ENCODE data around the gene PSTPIP2. TPM values are rescaled to one million over a fixed set of nuclear protein-coding genes. Genes with fewer than 3 reads are reported as not detected.

The PSTPIP2 gene
- total RNA-seq, 1 donor from 2014 or later = 11.5 TPM

DNA sequence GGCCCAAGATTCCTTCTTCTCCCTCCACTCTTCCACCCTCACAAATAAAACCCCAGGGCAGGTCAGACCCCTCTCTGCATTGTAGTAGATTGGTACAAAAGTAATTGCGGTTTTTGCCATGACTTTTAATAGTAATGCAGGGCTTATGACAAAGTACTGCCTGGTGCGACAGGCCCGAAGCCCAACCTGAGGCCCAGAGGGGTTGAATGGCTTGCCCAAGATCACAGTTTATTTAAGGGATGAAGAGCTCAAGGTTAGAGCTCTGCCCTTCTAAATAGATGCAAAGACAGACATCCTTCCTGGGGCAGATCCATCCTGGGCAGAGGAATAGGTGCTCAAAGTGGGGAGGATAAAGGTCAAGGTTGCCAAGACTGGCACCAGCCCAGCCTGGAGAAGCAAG, 899 bp upstream of the PSTPIP2 start:
- Histone ChIP-seq H3K36me3 (peaks cover 7% of the 10 kb centered on the region), H3K9me3 (no peaks in the 10 kb centered on the region), H3K4me3 (no peak overlapping the region), H3K4me1 (peaks cover 40% of the 10 kb centered on the region), H3K27ac (no peak overlapping the region), H3K27me3 (ENCODE audit: low read depth) (no peaks in the 10 kb centered on the region)
- ATAC-seq = no peak
- DNase-seq = no peak
- TF ChIP-seq, protein P1, sequence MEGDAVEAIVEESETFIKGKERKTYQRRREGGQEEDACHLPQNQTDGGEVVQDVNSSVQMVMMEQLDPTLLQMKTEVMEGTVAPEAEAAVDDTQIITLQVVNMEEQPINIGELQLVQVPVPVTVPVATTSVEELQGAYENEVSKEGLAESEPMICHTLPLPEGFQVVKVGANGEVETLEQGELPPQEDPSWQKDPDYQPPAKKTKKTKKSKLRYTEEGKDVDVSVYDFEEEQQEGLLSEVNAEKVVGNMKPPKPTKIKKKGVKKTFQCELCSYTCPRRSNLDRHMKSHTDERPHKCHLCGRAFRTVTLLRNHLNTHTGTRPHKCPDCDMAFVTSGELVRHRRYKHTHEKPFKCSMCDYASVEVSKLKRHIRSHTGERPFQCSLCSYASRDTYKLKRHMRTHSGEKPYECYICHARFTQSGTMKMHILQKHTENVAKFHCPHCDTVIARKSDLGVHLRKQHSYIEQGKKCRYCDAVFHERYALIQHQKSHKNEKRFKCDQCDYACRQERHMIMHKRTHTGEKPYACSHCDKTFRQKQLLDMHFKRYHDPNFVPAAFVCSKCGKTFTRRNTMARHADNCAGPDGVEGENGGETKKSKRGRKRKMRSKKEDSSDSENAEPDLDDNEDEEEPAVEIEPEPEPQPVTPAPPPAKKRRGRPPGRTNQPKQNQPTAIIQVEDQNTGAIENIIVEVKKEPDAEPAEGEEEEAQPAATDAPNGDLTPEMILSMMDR (IDR thresholded peaks at IDR 0.05) = no peak
- intact Hi-C loops (cut with DNase I) = no loop called here

DNA sequence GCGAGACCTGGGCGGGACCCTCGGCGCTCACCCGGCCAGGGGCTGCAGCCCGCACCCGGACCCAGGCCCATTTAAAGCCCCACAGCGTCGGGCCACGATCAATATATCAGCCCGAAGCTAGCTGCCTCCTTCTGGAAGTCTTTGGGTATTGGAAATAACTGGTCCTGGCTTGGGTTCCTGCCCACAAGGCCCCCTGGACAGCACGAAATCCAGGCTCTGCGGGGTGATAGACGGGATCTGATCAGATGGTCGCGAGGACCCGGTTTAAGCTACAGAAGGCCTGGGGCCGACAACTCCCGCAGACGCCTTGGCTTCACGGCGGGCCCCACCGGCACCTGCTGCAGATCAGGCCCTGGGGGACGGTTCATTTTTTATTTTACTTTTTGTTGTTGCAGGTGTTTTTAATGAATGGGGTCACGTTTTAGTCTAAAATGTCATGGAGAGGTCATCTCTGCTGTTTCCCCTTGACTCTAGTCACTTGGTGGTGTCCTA, 362 bp upstream of the PSTPIP2 start:
- peaks cover 40% of the 10 kb centered on the region for H3K4me1 ChIP-seq
- H3K4me3 ChIP-seq = peak overlapping the region; percentile 73
- peak overlapping the region; percentile 69 for H3K27ac ChIP-seq
- TF ChIP-seq, protein P1 (IDR thresholded peaks at IDR 0.05) = peak; percentile 9
- no peak for DNase-seq
- H3K36me3 ChIP-seq = peaks cover 2% of the 10 kb centered on the region
- intact Hi-C loops (cut with DNase I) = no loop called here
- H3K27me3 ChIP-seq (ENCODE audit: low read depth) = no peaks in the 10 kb centered on the region
- H3K9me3 ChIP-seq = no peaks in the 10 kb centered on the region
- ATAC-seq = peak in 1 of 2 donors; percentile 1

DNA sequence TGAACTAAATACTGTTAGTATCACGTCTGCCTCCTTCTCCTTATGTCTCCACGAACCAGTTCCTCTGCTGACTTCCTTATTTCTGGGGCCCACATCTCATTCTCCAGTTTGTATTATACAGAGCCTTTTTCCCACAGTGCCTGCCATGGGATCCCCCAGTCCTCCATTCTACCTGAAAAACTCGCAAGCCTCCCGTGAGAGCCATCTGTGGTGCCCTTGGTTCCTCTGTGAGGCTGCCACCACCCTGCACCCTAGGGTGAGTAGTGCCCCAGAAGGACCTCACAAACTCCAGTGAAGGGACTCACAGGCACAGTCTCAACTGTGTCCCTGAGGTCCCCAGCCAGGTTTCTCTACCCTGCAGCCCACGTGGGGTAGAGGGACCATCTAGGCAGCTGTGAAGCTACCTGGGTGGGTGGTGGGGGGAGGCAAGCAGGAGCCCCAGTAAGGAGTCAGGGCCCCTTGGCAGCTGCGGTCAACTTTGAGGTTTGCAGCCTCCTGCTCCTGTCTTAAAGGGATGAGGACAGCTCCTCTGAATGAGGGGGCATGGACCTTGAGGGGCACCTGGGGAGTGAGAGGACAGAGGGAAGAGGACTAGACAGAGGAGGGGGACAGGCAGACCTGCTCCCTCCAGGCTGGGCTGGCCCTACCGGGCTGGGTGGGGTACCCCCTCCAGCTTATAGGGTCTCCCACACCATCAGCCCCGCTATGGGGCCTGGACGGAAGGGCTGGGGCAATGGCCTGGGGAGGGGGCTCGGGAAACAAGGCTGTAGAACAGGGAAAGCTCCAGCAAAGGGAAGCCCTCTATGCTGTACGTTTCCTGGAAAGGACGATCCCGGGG, 1.0 kb downstream of the PSTPIP2 start:
- Histone ChIP-seq H3K4me1 (peaks cover 40% of the 10 kb centered on the region), H3K4me3 (peak overlapping the region; percentile 73)
- intact Hi-C loops (cut with DNase I) = no loop called here

DNA sequence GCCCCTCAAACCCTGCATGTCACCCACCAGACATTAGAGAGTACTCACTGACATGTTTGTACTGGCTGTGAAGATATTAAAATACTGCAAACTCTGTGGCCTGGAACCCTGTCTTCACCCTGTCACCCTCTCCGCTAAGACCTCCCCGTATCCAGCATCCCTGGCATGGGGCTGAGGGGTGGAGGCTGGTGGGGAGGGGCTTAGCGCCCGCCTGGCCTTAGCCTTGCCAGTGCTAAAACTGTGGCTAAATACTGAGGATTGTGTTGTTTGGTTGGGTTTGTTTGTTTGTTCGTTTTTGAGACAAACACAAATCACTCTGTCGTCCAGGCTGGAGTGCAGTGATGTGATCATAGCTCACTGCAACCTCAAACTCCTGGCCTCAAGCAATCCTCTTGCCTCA, 1.8 kb downstream of the PSTPIP2 start:
- no peak overlapping the region for H3K27ac ChIP-seq
- intact Hi-C loops (cut with DNase I) = no loop called here
- H3K27me3 ChIP-seq (ENCODE audit: low read depth) = no peaks in the 10 kb centered on the region
- no peaks in the 10 kb centered on the region for H3K9me3 ChIP-seq
- DNase-seq (no peak), ATAC-seq (no peak)
- peaks cover 40% of the 10 kb centered on the region for H3K4me1 ChIP-seq
- H3K36me3 ChIP-seq = no peaks in the 10 kb centered on the region
- H3K4me3 ChIP-seq = no peak overlapping the region
- TF ChIP-seq, protein P1 (IDR thresholded peaks at IDR 0.05) = no peak

More for the DNA sequence above, 1.0 kb downstream of the PSTPIP2 start:
- Histone ChIP-seq H3K36me3 (no peaks in the 10 kb centered on the region), H3K27ac (peak overlapping the region; percentile 69), H3K27me3 (ENCODE audit: low read depth) (no peaks in the 10 kb centered on the region), H3K9me3 (no peaks in the 10 kb centered on the region)
- TF ChIP-seq, protein P1 (IDR thresholded peaks at IDR 0.05) = no peak
- DNase-seq (no peak), ATAC-seq (peak; percentile 28 to 48)

DNA sequence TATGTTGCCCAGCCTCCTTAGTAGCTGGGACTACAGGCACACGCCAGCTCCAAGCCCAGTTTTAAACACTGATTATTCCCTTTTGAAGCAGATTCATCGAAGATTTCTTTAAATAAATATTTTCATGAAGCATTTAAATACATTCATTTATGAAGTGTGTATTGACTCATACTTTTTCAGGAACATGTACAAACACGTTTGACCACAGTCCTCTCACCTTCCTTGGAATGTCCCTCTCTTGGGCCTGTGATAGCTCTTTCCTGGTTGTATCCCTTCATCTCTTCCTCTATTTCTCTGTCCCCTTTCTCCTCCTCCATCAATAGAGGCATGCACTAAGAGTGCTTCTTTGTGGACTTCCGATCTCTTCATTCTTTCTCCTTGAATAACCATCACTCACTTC, 2.5 kb downstream of the PSTPIP2 start:
- Histone ChIP-seq H3K27me3 (ENCODE audit: low read depth) (no peaks in the 10 kb centered on the region), H3K9me3 (no peaks in the 10 kb centered on the region), H3K4me1 (peaks cover 40% of the 10 kb centered on the region), H3K27ac (no peak overlapping the region), H3K36me3 (no peaks in the 10 kb centered on the region), H3K4me3 (no peak overlapping the region)
- TF ChIP-seq, protein P1 (IDR thresholded peaks at IDR 0.05) = no peak
- ATAC-seq (peak in 1 of 2 donors; percentile 26), DNase-seq (no peak)
- intact Hi-C loops (cut with DNase I) = no loop called here
